ENCODE results near the gene PTGDS.

PTGDS gene

GRCh38 chr9:136962701-136963248 is 14.5 kb upstream of the PTGDS start:
- no peak for TF ChIP-seq CTCF (IDR thresholded peaks at IDR 0.05; ENCODE audit: low read depth, low read length)
- no peak for TF ChIP-seq EZH2phosphoT487 (IDR thresholded peaks at IDR 0.05; ENCODE audit: low read depth)
- H3K79me2 ChIP-seq (ENCODE audit: low read length), result no peaks in the 10 kb centered on the region
- H3K4me3 ChIP-seq (ENCODE audit: low read length), result no peak overlapping the region
- no peak overlapping the region for H3K9ac ChIP-seq (ENCODE audit: low read length)
- H3K4me1 ChIP-seq (ENCODE audit: low read length), result no peaks in the 10 kb centered on the region
- no peak overlapping the region for H3K27ac ChIP-seq (ENCODE audit: low read length)
- no peak overlapping the region for H2AFZ ChIP-seq (ENCODE audit: low read depth, low read length)
- H3K27me3 ChIP-seq (ENCODE audit: low read depth, low read length), result no peaks in the 10 kb centered on the region
- no peaks in the 10 kb centered on the region for H3K36me3 ChIP-seq (replicated peaks; ENCODE audit: low read depth, low read length)
- H3K4me2 ChIP-seq (ENCODE audit: low read length), result no peak overlapping the region
- no peaks in the 10 kb centered on the region for H3K9me3 ChIP-seq (ENCODE audit: insufficient read depth, low read length)
- no peaks in the 10 kb centered on the region for H4K20me1 ChIP-seq (ENCODE audit: insufficient read depth, low read length)

- H3K9me3 ChIP-seq (ENCODE audit: insufficient read depth, low read length), result no peaks in the 10 kb centered on the region
- no peaks in the 10 kb centered on the region for H3K27me3 ChIP-seq (ENCODE audit: low read depth, low read length)
- H2AFZ ChIP-seq (ENCODE audit: low read depth, low read length), result no peak overlapping the region
- H3K36me3 ChIP-seq (replicated peaks; ENCODE audit: low read depth, low read length), result no peaks in the 10 kb centered on the region
- H3K9ac ChIP-seq (ENCODE audit: low read length), result no peak overlapping the region
- H4K20me1 ChIP-seq (ENCODE audit: insufficient read depth, low read length), result no peaks in the 10 kb centered on the region
- no peak overlapping the region for H3K4me2 ChIP-seq (ENCODE audit: low read length)
- H3K4me3 ChIP-seq (ENCODE audit: low read length), result no peak overlapping the region
- H3K27ac ChIP-seq (ENCODE audit: low read length), result no peak overlapping the region
- no peaks in the 10 kb centered on the region for H3K4me1 ChIP-seq (ENCODE audit: low read length)
- TF ChIP-seq CTCF (IDR thresholded peaks at IDR 0.05; ENCODE audit: low read depth, low read length) (no peak), EZH2phosphoT487 (IDR thresholded peaks at IDR 0.05; ENCODE audit: low read depth) (no peak)
- H3K79me2 ChIP-seq (ENCODE audit: low read length), result no peaks in the 10 kb centered on the region
Measured at GRCh38 chr9:136963341-136963740, 14.0 kb upstream of the PTGDS start.

- Histone ChIP-seq H3K36me3 (replicated peaks; ENCODE audit: low read depth, low read length) (no peaks in the 10 kb centered on the region), H3K79me2 (ENCODE audit: low read length) (no peaks in the 10 kb centered on the region), H3K27me3 (ENCODE audit: low read depth, low read length) (no peaks in the 10 kb centered on the region), H3K4me3 (ENCODE audit: low read length) (no peak overlapping the region), H4K20me1 (ENCODE audit: insufficient read depth, low read length) (no peaks in the 10 kb centered on the region), H2AFZ (ENCODE audit: low read depth, low read length) (no peak overlapping the region), H3K9me3 (ENCODE audit: insufficient read depth, low read length) (no peaks in the 10 kb centered on the region), H3K27ac (ENCODE audit: low read length) (no peak overlapping the region), H3K4me2 (ENCODE audit: low read length) (no peak overlapping the region), H3K9ac (ENCODE audit: low read length) (no peak overlapping the region), H3K4me1 (ENCODE audit: low read length) (no peaks in the 10 kb centered on the region)
- TF ChIP-seq EZH2phosphoT487 (IDR thresholded peaks at IDR 0.05; ENCODE audit: low read depth) (no peak), CTCF (IDR thresholded peaks at IDR 0.05; ENCODE audit: low read depth, low read length) (no peak)
Measured at GRCh38 chr9:136963751-136964150, 13.6 kb upstream of the PTGDS start.

GRCh38 chr9:136964171-136964689 is 13.1 kb upstream of the PTGDS start:
- Histone ChIP-seq H3K36me3 (replicated peaks; ENCODE audit: low read depth, low read length) (no peaks in the 10 kb centered on the region), H3K27me3 (ENCODE audit: low read depth, low read length) (no peaks in the 10 kb centered on the region), H3K79me2 (ENCODE audit: low read length) (no peaks in the 10 kb centered on the region), H3K9me3 (ENCODE audit: insufficient read depth, low read length) (no peaks in the 10 kb centered on the region), H3K9ac (ENCODE audit: low read length) (no peak overlapping the region), H4K20me1 (ENCODE audit: insufficient read depth, low read length) (no peaks in the 10 kb centered on the region), H3K4me1 (ENCODE audit: low read length) (no peaks in the 10 kb centered on the region), H3K27ac (ENCODE audit: low read length) (no peak overlapping the region), H2AFZ (ENCODE audit: low read depth, low read length) (no peak overlapping the region), H3K4me2 (ENCODE audit: low read length) (no peak overlapping the region), H3K4me3 (ENCODE audit: low read length) (no peak overlapping the region)
- TF ChIP-seq EZH2phosphoT487 (IDR thresholded peaks at IDR 0.05; ENCODE audit: low read depth) (no peak), CTCF (IDR thresholded peaks at IDR 0.05; ENCODE audit: low read depth, low read length) (no peak)

Measured in OCI-LY3 (cell line).